Mesenchymal stem cell (in vitro differentiated cells and primary cell): ENCODE results near the gene TMPRSS13.
"Not testable (repeated sequence)": the region's sequence is repeated elsewhere in the genome, so short reads cannot be mapped to it uniquely, and the experiment has no call there.

Experiments used
- DNase-seq: peaks from one replicate; pipeline ENCODE4 v3.0.0-alpha.2; 2013
- H2AFZ ChIP-seq: one replicate; pipeline ENCODE4 v1.6.1; 2013; ENCODE audit warnings: low read depth, mild to moderate bottlenecking, control low read depth, inconsistent platforms, low read length, moderate library complexity
- H2AK5ac ChIP-seq: 2 replicates; pipeline ENCODE4 v1.6.1; 2013; ENCODE audit warnings: low read length, moderate library complexity, mild to moderate bottlenecking, inconsistent platforms; ENCODE audit not compliant: severe bottlenecking
- H2BK120ac ChIP-seq: one replicate; pipeline ENCODE4 v1.6.1; 2013; ENCODE audit warnings: low read depth, mild to moderate bottlenecking, inconsistent platforms, low read length, moderate library complexity
- H2BK12ac ChIP-seq, 2 experiments: one replicate each; pipeline ENCODE4 v1.6.1; 2013; ENCODE audit warnings: inconsistent platforms in 2 of 2, low read length in 2 of 2, mild to moderate bottlenecking in 2 of 2, moderate library complexity in 2 of 2, control low read depth in 1 of 2
- H2BK15ac ChIP-seq: one replicate; pipeline ENCODE4 v1.6.1; 2013; ENCODE audit warnings: mild to moderate bottlenecking, low read depth, inconsistent platforms; ENCODE audit not compliant: poor library complexity, severe bottlenecking
- H2BK5ac ChIP-seq: 2 replicates; pipeline ENCODE4 v1.6.1; 2013; ENCODE audit warnings: low read depth, mild to moderate bottlenecking, low read length, control low read depth, inconsistent platforms; ENCODE audit not compliant: poor library complexity, severe bottlenecking
- H3K14ac ChIP-seq, 2 experiments: one replicate each; pipeline ENCODE4 v1.6.1; 2013; ENCODE audit warnings: inconsistent platforms in 2 of 2, low read length in 2 of 2, control low read depth in 1 of 2, mild to moderate bottlenecking in 1 of 2, moderate library complexity in 1 of 2
- H3K18ac ChIP-seq, 2 experiments: one replicate each; pipeline ENCODE4 v1.6.1; 2013; ENCODE audit warnings: inconsistent platforms in 2 of 2, low read length in 2 of 2, control low read depth in 1 of 2, low read depth in 1 of 2, mild to moderate bottlenecking in 1 of 2
- H3K23ac ChIP-seq, 2 experiments: one replicate each; pipeline ENCODE4 v1.6.1; 2013; ENCODE audit warnings: inconsistent platforms in 2 of 2, low read length in 2 of 2, mild to moderate bottlenecking in 2 of 2, moderate library complexity in 2 of 2, control low read depth in 1 of 2
- H3K27ac ChIP-seq: 2 replicates; pipeline ENCODE4 v1.5.1; 2013; ENCODE audit warnings: mild to moderate bottlenecking, moderate library complexity, low read length, control low read depth, inconsistent platforms; ENCODE audit not compliant: poor library complexity, severe bottlenecking
- H3K27me3 ChIP-seq, 2 experiments: 2 replicates each; pipeline versions ENCODE4 v1.6.1 to v1.7.0; 2013; ENCODE audit warnings: low read length in 2 of 2, mild to moderate bottlenecking in 2 of 2, moderate library complexity in 2 of 2, control low read depth in 1 of 2, inconsistent platforms in 1 of 2; ENCODE audit not compliant: control insufficient read depth in 1 of 2, insufficient read depth in 1 of 2
- H3K36me3 ChIP-seq, 2 experiments: 2 replicates each; pipeline versions ENCODE4 v1.6.1 to v1.7.0; 2013; ENCODE audit warnings: low read length in 2 of 2, control low read depth in 1 of 2, inconsistent platforms in 1 of 2, low read depth in 1 of 2, mild to moderate bottlenecking in 1 of 2; ENCODE audit not compliant: insufficient read depth in 2 of 2, control insufficient read depth in 1 of 2
- H3K4ac ChIP-seq, 2 experiments: one replicate each; pipeline ENCODE4 v1.6.1; 2013; ENCODE audit warnings: inconsistent platforms in 2 of 2, low read length in 2 of 2, mild to moderate bottlenecking in 2 of 2, moderate library complexity in 2 of 2, control low read depth in 1 of 2, low read depth in 1 of 2
- H3K4me1 ChIP-seq: 2 replicates; pipeline ENCODE4 v1.6.1; 2013; ENCODE audit warnings: low read depth, low read length, control low read depth; ENCODE audit not compliant: control insufficient read depth, insufficient read depth
- H3K4me2 ChIP-seq: 2 replicates; pipeline ENCODE4 v1.6.1; 2013; ENCODE audit warnings: low read length, mild to moderate bottlenecking, inconsistent platforms; ENCODE audit not compliant: poor library complexity, severe bottlenecking
- H3K4me3 ChIP-seq, 2 experiments: 2 replicates each; pipeline versions ENCODE4 v1.5.1 to v1.7.0; 2013; ENCODE audit warnings: low read length in 2 of 2, mild to moderate bottlenecking in 2 of 2, control low read depth in 1 of 2, low read depth in 1 of 2; ENCODE audit not compliant: insufficient read depth in 1 of 2
- H3K79me1 ChIP-seq: replicated peaks from 2 replicates; pipeline ENCODE4 v1.6.1; 2013; ENCODE audit warnings: mild to moderate bottlenecking, control low read depth, low read length, inconsistent platforms; ENCODE audit not compliant: poor library complexity, severe bottlenecking
- H3K9ac ChIP-seq: 2 replicates; pipeline ENCODE4 v1.7.0; 2013; ENCODE audit warnings: mild to moderate bottlenecking, low read length, moderate library complexity
- H3K9me3 ChIP-seq: 2 replicates; pipeline ENCODE4 v1.7.0; 2013; ENCODE audit warnings: mild to moderate bottlenecking, low read length; ENCODE audit not compliant: control insufficient read depth
- H4K8ac ChIP-seq: one replicate; pipeline ENCODE4 v1.6.1; 2013; ENCODE audit warnings: inconsistent platforms, mild to moderate bottlenecking, low read length, moderate library complexity
- H4K91ac ChIP-seq: one replicate; pipeline ENCODE4 v1.6.1; 2013; ENCODE audit warnings: mild to moderate bottlenecking, low read length, inconsistent platforms
- WGBS: methylation state at CpG from one replicate; pipeline ENCODE4 v1.1.7; 2013; ENCODE audit warnings: mixed read lengths; 5-methylcytosine and 5-hydroxymethylcytosine counted together

Gene TMPRSS13

DNA sequence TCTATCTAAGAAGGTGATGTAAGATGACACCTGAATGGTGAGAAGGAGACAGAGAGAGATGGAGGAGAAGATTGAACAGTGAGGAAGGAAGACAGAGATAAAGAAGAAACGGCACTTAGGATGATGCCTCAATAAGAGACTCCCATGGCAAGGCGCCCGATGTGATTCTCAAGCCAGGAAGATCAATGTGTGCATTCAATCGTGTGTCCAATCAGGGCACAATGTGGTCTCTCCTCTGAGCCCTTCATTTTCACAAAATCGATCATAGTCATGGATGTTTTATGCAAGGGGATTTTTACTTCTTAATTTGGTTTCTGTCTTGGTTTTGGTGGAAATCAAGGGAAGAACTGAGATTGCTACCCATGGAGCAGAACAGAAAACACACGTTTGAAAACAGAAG, 19.9 kb upstream of the TMPRSS13 start:
- Histone ChIP-seq H3K4me3 (no peak overlapping the region), H2BK5ac (no peak overlapping the region), H2BK120ac (no peak overlapping the region), H2BK12ac (no peak overlapping the region), H3K9me3 (no peaks in the 10 kb centered on the region), H3K4ac (no peak overlapping the region), H3K36me3 (no peaks in the 10 kb centered on the region), H2AK5ac (no peak overlapping the region), H3K27ac (no peak overlapping the region), H3K79me1 (no peaks in the 10 kb centered on the region), H3K4me1 (peaks cover 4% of the 10 kb centered on the region), H4K8ac (no peak overlapping the region), H3K14ac (no peak overlapping the region), H2BK15ac (no peak overlapping the region), H3K4me2 (no peak overlapping the region), H3K9ac (no peak overlapping the region), H2AFZ (no peak overlapping the region), H4K91ac (no peak overlapping the region), H3K23ac (no peak overlapping the region), H3K18ac (no peak overlapping the region), H3K27me3 (peaks cover 0 to 53% of the 10 kb centered on the region in 2 experiments)
- 90% methylated on average over 6 of the region's 6 CpGs for WGBS
- DNase-seq, result no peak

DNA sequence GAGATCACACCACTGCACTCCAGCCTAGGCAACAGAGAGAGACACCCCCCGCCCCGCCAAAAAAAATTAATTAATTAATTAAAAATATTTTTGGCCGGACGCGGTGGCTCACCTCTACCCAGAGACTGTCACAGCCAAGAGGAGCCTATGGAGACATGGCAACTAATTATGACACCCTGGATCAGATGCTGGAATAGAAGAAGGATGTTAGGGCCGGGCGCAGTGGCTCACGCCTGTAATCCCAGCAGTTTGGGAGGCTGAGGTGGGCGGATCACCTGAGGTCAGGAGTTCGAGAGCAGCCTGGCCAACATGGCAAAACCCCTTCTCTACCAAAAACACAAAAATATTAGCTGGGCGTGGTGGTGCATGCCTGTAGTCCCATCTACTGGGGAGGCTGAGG, 19.3 kb upstream of the TMPRSS13 start:
- H3K27me3 ChIP-seq, result peaks cover 0 to 47% of the 10 kb centered on the region in 2 experiments
- WGBS, result 97% methylated on average over 6 of the region's 11 CpGs
- H3K4me2 ChIP-seq, H3K27ac ChIP-seq, H3K4me3 ChIP-seq, H3K9ac ChIP-seq, H3K79me1 ChIP-seq, DNase-seq, H3K23ac ChIP-seq, H3K9me3 ChIP-seq, H3K4ac ChIP-seq, H4K8ac ChIP-seq, H3K14ac ChIP-seq, H2BK15ac ChIP-seq, H3K36me3 ChIP-seq, H2BK5ac ChIP-seq, H3K4me1 ChIP-seq, H2BK120ac ChIP-seq, H4K91ac ChIP-seq, H2BK12ac ChIP-seq, H2AFZ ChIP-seq, H2AK5ac ChIP-seq, H3K18ac ChIP-seq: not testable (repeated sequence)

DNA sequence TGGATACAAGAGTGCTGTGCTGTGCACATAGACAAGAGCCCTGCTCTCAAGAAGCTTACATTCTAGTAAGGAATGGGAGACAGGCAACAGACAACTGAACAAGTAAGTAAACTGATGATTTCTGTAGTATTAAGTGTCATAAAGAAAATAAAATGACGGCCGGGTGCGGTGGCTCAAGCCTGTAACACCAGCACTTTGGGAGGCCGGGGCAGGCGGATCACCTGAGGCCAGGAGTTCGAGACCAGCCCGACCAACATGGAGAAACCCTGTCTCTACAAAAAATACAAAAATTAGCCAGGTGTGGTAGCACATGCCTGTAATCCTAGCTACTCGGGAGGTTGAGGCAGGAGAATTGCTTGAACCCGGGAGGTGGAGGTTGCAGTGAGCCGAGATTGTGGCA, 18.5 kb upstream of the TMPRSS13 start:
- H4K8ac ChIP-seq, H4K91ac ChIP-seq, H3K4me2 ChIP-seq, H3K79me1 ChIP-seq, H2BK5ac ChIP-seq, H2BK15ac ChIP-seq, H3K14ac ChIP-seq, H2BK120ac ChIP-seq, H2AFZ ChIP-seq, H2BK12ac ChIP-seq, H3K27ac ChIP-seq, H3K9ac ChIP-seq, H3K4ac ChIP-seq, H3K4me1 ChIP-seq, DNase-seq, H3K23ac ChIP-seq, H3K4me3 ChIP-seq, H2AK5ac ChIP-seq, H3K36me3 ChIP-seq, H3K18ac ChIP-seq, H3K9me3 ChIP-seq: not testable (repeated sequence)
- WGBS, result 93% methylated on average over 7 of the region's 10 CpGs
- peaks cover 0 to 40% of the 10 kb centered on the region in 2 experiments for H3K27me3 ChIP-seq

DNA sequence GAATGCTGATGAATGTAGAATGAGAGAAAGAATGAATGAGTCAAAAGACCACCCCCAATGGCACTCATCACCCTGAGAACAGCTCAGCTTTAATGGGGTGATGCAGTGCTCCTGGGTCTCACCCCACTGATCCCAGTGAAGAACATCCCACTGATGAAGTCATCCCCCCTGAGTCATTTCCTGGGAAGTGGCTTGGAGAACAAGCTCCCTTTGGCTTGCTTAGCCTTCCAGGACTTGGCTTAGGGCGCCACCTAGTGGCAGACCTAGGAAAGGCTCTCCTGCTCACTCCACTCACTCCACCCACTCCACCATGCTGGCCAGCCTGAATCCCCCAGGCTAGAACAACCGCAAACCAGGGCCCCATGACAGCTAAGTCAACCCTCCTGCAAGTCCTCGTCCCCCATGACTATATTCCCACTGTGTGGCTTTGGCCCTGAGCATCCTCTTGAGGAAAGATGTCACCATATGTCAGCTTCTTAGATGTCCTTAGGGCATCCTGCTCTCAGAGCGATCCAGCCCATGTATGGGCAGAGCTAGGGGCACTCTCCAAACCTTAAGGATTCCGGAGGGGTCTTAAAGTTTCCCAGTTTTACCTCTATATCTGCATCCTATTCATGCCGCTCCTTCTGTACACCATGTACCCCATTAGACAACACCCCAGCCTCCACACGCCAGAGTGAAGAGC, 17.8 kb upstream of the TMPRSS13 start:
- Histone ChIP-seq H2BK120ac (no peak overlapping the region), H3K14ac (no peak overlapping the region), H2AFZ (no peak overlapping the region), H2AK5ac (no peak overlapping the region), H2BK15ac (no peak overlapping the region), H2BK12ac (no peak overlapping the region), H4K91ac (no peak overlapping the region), H3K4me2 (no peak overlapping the region), H3K18ac (no peak overlapping the region), H3K9ac (no peak overlapping the region), H3K23ac (no peak overlapping the region), H4K8ac (no peak overlapping the region), H2BK5ac (no peak overlapping the region), H3K79me1 (no peaks in the 10 kb centered on the region), H3K4ac (no peak overlapping the region), H3K27ac (no peak overlapping the region), H3K4me1 (peaks cover 4% of the 10 kb centered on the region), H3K36me3 (no peaks in the 10 kb centered on the region), H3K4me3 (no peak overlapping the region), H3K27me3 (peaks cover 0 to 34% of the 10 kb centered on the region in 2 experiments), H3K9me3 (peaks cover 3% of the 10 kb centered on the region)
- DNase-seq, result peak; percentile 93
- WGBS, result 44% methylated on average over 6 of the region's 7 CpGs
